HEK293 (cell line): Measurements from ENCODE around the gene ACAP1.

Source experiments
- MEIS1 ChIP-seq: sonication (generic); formaldehyde crosslinking; IDR thresholded peaks from 2 replicates; pipeline ENCODE4 v1.8.1; 2022; ENCODE audit warnings: missing genetic modification reagents, mild to moderate bottlenecking, borderline replicate concordance
- PRDM6 ChIP-seq: fragments of 450-650 bp; formaldehyde crosslinking; IDR thresholded peaks from 2 replicates; pipeline ENCODE4 v1.5.1; 2017; ENCODE audit warnings: missing biosample characterization, missing genetic modification characterization
- SP3 ChIP-seq: fragments of 450-650 bp; formaldehyde crosslinking; IDR thresholded peaks from 2 replicates; pipeline ENCODE4 v1.5.1; 2016; ENCODE audit warnings: missing biosample characterization, missing genetic modification characterization
- YY1 ChIP-seq: fragments of 450-650 bp; formaldehyde crosslinking; IDR thresholded peaks from 2 replicates; pipeline ENCODE4 v1.5.1; 2018; ENCODE audit warnings: missing biosample characterization, missing genetic modification characterization
- ZBTB7A ChIP-seq: fragments of 450-650 bp; formaldehyde crosslinking; IDR thresholded peaks from 2 replicates; pipeline ENCODE4 v1.5.1; 2016; ENCODE audit warnings: low read depth, missing biosample characterization, missing genetic modification characterization
- ZFP37 ChIP-seq: fragments of 450-650 bp; formaldehyde crosslinking; IDR thresholded peaks from 2 replicates; pipeline ENCODE4 v1.5.1; 2016; ENCODE audit warnings: missing biosample characterization, missing genetic modification characterization
- ZNF513 ChIP-seq: fragments of 450-650 bp; IDR thresholded peaks from 2 replicates; pipeline ENCODE4 v1.5.1; 2018; ENCODE audit warnings: missing biosample characterization, missing genetic modification characterization
- ZNF571 ChIP-seq: fragments of 450-650 bp; formaldehyde crosslinking; IDR thresholded peaks from 2 replicates; pipeline ENCODE4 v1.5.0; 2017; ENCODE audit warnings: missing biosample characterization, missing genetic modification characterization
- ZNF677 ChIP-seq: fragments of 450-650 bp; IDR thresholded peaks from 2 replicates; pipeline ENCODE4 v1.5.0; 2018; ENCODE audit warnings: missing biosample characterization, mild to moderate bottlenecking, missing genetic modification characterization, moderate library complexity
- ZNF792 ChIP-seq: fragments of 450-650 bp; formaldehyde crosslinking; IDR thresholded peaks from 2 replicates; pipeline ENCODE4 v1.5.1; 2016; ENCODE audit warnings: missing biosample characterization, missing genetic modification characterization
- TF ChIP-seq, protein P1 (sequence below): fragments of 450-650 bp; formaldehyde crosslinking; IDR thresholded peaks from 2 replicates; pipeline ENCODE4 v1.5.1; 2016; ENCODE audit warnings: missing biosample characterization, missing genetic modification characterization
- TF ChIP-seq, protein P2 (sequence below): fragments of 450-650 bp; formaldehyde crosslinking; IDR thresholded peaks from 2 replicates; pipeline ENCODE4 v1.5.1; 2016; ENCODE audit warnings: missing biosample characterization, missing genetic modification characterization
- TF ChIP-seq, protein P3 (sequence below): fragments of 450-650 bp; formaldehyde crosslinking; IDR thresholded peaks from 2 replicates; pipeline ENCODE4 v1.5.1; 2016; ENCODE audit warnings: missing biosample characterization, missing genetic modification characterization

DNA sequence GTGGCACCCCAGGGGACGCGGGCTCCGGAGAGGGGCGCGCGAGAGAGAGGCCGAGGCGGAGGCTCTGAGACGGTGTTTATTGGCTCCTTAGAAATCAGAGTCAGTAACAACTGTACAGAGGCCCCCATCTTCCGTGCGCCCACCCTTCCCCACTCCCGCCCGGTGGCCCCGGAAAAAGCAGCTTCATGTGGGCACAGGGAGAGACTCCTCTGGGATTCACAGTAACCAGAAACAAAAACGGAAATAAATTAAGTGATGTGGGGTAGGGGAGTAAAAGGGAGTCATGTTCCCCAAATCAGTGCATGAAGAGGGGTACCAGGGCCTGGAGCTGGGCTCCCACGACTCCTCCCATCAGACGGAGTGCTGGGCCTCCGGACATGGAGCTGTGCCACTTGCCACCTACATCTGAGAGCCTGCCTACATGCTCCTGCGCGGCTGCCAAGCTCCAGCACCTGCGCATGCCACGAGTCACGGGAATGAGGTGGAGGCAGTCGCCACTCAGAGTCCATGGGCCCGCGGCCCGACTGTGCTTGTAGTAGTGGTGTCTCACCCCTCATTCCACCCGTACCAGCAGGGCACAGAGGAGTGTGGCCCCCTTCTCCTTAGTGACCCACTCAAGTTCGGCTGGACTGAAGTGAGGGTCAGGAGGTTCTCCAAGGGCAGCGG, 20.6 kb upstream of the ACAP1 start:
- TF ChIP-seq PRDM6 (tag by site-specific recombination) (no peak), ZFP37 (tag by site-specific recombination) (no peak), ZNF571 (tag by site-specific recombination) (no peak), SP3 (0 out of 2 replicates have a peak, but pooled peaks have one; percentile 3), YY1 (tag by site-specific recombination) (0 out of 2 replicates have a peak, but pooled peaks have one; percentile 11), ZNF513 (tag by site-specific recombination) (no peak), ZNF677 (no peak), ZBTB7A (tag by site-specific recombination) (no peak), MEIS1 (CRISPR knock-in tag) (no peak), ZNF792 (tag by site-specific recombination) (no peak)
- TF ChIP-seq, protein P1, sequence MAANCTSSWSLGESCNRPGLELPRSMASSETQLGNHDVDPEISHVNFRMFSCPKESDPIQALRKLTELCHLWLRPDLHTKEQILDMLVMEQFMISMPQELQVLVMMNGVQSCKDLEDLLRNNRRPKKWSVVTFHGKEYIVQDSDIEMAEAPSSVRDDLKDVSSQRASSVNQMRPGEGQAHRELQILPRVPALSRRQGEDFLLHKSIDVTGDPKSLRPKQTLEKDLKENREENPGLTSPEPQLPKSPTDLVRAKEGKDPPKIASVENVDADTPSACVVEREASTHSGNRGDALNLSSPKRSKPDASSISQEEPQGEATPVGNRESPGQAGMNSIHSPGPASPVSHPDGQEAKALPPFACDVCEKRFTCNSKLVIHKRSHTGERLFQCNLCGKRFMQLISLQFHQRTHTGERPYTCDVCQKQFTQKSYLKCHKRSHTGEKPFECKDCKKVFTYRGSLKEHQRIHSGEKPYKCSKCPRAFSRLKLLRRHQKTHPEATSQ (tag by site-specific recombination), result no peak
- TF ChIP-seq, protein P2, sequence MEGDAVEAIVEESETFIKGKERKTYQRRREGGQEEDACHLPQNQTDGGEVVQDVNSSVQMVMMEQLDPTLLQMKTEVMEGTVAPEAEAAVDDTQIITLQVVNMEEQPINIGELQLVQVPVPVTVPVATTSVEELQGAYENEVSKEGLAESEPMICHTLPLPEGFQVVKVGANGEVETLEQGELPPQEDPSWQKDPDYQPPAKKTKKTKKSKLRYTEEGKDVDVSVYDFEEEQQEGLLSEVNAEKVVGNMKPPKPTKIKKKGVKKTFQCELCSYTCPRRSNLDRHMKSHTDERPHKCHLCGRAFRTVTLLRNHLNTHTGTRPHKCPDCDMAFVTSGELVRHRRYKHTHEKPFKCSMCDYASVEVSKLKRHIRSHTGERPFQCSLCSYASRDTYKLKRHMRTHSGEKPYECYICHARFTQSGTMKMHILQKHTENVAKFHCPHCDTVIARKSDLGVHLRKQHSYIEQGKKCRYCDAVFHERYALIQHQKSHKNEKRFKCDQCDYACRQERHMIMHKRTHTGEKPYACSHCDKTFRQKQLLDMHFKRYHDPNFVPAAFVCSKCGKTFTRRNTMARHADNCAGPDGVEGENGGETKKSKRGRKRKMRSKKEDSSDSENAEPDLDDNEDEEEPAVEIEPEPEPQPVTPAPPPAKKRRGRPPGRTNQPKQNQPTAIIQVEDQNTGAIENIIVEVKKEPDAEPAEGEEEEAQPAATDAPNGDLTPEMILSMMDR, result no peak
- TF ChIP-seq, protein P3, sequence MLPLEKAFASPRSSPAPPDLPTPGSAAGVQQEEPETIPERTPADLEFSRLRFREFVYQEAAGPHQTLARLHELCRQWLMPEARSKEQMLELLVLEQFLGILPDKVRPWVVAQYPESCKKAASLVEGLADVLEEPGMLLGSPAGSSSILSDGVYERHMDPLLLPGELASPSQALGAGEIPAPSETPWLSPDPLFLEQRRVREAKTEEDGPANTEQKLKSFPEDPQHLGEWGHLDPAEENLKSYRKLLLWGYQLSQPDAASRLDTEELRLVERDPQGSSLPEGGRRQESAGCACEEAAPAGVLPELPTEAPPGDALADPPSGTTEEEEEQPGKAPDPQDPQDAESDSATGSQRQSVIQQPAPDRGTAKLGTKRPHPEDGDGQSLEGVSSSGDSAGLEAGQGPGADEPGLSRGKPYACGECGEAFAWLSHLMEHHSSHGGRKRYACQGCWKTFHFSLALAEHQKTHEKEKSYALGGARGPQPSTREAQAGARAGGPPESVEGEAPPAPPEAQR (tag by site-specific recombination), result no peak
